ENCODE results near the gene ASB10. TPM values are rescaled to one million over a fixed set of nuclear protein-coding genes. Genes with fewer than 3 reads are reported as not detected.

ASB10 gene
- polyA plus RNA-seq, 3 donors: not detected

DNA sequence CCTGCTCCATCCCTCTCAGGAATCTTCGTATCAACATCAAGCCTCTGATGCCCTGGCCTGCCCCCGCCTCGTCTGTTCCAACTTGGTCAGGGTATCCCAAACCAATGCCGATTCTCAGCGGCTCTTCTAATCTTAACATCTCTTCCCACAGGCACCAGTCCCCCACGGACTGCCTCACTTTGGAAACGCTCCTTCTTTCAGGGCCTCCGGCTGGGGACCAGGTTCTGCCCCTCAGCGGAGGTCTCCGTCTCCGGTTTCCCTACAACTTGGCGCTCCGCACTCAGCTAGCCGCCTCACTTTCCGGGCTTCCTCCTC is 39.5 kb upstream of the ASB10 start:
- H3K27me3 ChIP-seq (ENCODE audit: control insufficient read depth in 2 of 2, insufficient read depth in 2 of 2, low read length in 2 of 2): no peaks in the 10 kb centered on the region
- no peak for DNase-seq
- H3K27ac ChIP-seq (ENCODE audit: low read depth in 1 of 2, low read length in 2 of 2): peak overlapping the region; percentile 51 to 85
- peaks cover 19% of the 10 kb centered on the region for H3K79me2 ChIP-seq (ENCODE audit: insufficient read depth, low read length)
- no peaks in the 10 kb centered on the region for H3K9me3 Mint-ChIP-seq
- H3K9me3 ChIP-seq (replicated peaks in 1 of 2; ENCODE audit: control insufficient read depth in 1 of 2, insufficient read depth in 1 of 2, low read length in 2 of 2): no peaks in the 10 kb centered on the region
- 4% methylated on average over 14 of the region's 15 CpGs for WGBS (ENCODE audit: insufficient coverage)
- peaks cover 28% of the 10 kb centered on the region for H3K4me1 Mint-ChIP-seq
- peak overlapping the region; percentile 47 to 94 (median 51) for H3K4me3 ChIP-seq (replicated peaks in 1 of 3; ENCODE audit: low read depth in 2 of 3, low read length in 3 of 3)
- H3K4me3 Mint-ChIP-seq: peak overlapping the region; percentile 93 to 96
- peaks cover 34 to 37% of the 10 kb centered on the region in 2 donors for H3K36me3 ChIP-seq (replicated peaks in 1 of 2; ENCODE audit: control insufficient read depth in 1 of 2, insufficient read depth in 2 of 2, low read length in 2 of 2)
- H2AFZ ChIP-seq (ENCODE audit: insufficient read depth, low read depth, low read length, poor library complexity, severe bottlenecking): peak overlapping the region; percentile 100
- H3K27ac Mint-ChIP-seq: peak overlapping the region; percentile 90 to 97 (median 93)
- TF ChIP-seq, protein P1, sequence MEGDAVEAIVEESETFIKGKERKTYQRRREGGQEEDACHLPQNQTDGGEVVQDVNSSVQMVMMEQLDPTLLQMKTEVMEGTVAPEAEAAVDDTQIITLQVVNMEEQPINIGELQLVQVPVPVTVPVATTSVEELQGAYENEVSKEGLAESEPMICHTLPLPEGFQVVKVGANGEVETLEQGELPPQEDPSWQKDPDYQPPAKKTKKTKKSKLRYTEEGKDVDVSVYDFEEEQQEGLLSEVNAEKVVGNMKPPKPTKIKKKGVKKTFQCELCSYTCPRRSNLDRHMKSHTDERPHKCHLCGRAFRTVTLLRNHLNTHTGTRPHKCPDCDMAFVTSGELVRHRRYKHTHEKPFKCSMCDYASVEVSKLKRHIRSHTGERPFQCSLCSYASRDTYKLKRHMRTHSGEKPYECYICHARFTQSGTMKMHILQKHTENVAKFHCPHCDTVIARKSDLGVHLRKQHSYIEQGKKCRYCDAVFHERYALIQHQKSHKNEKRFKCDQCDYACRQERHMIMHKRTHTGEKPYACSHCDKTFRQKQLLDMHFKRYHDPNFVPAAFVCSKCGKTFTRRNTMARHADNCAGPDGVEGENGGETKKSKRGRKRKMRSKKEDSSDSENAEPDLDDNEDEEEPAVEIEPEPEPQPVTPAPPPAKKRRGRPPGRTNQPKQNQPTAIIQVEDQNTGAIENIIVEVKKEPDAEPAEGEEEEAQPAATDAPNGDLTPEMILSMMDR (IDR thresholded peaks at IDR 0.05): no peak
- peaks cover 0 to 3% (median 0%) of the 10 kb centered on the region in 3 donors for H3K27me3 Mint-ChIP-seq (ENCODE audit: low read depth in 3 of 3)
- H4K20me1 ChIP-seq (ENCODE audit: insufficient read depth, low read length): no peaks in the 10 kb centered on the region
- intact Hi-C loops (cut with micrococcal nuclease): loop anchor here (2.0 to 10.0 kb wide), 3 partner anchors 16 to 288 kb away; partner anchors contain the start of gene RHEB (in 1 of the 2)
- H3K9ac ChIP-seq (ENCODE audit: insufficient read depth, low read length, poor library complexity, severe bottlenecking): peak overlapping the region; percentile 71
- peaks cover 34 to 39% of the 10 kb centered on the region in 2 donors for H3K36me3 Mint-ChIP-seq
- H3K4me2 ChIP-seq (replicated peaks; ENCODE audit: extremely low read depth, low read length, poor library complexity, severe bottlenecking): peak overlapping the region; percentile 97
- H3K4me1 ChIP-seq (ENCODE audit: control insufficient read depth in 1 of 2, insufficient read depth in 2 of 2, low read length in 2 of 2): peaks cover 23 to 28% of the 10 kb centered on the region in 2 donors

DNA sequence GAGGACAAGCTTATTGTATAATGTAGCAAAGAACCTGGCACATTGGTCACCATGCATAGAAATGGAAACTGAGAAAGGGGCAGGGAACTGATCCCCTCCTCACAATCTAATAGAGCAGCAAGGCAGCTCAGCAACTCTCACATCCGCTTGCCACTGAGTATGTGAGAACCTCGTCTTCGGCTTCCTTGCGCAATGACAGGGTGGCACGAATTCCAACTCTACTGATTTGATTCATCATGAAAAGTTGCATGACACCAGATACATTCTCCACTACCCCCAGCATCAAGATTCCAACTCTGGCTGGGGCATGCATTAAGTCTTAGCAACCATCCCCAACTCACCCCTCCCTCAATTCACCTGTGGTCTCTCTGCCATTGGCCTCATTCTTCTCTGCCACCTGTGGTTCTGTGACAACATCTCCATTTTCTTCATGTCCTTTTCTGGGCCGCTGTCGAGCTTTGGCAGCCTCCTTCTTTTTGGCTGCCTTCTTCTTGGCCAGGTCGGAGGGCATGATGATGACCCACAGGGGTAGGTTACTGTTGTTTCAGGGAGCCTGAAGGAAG is 39.0 kb upstream of the ASB10 start:
- no peaks in the 10 kb centered on the region for H3K27me3 ChIP-seq (ENCODE audit: control insufficient read depth in 2 of 2, insufficient read depth in 2 of 2, low read length in 2 of 2)
- H3K27ac ChIP-seq (ENCODE audit: low read depth in 1 of 2, low read length in 2 of 2): peak overlapping the region; percentile 51 to 85
- H3K9me3 ChIP-seq (replicated peaks in 1 of 2; ENCODE audit: control insufficient read depth in 1 of 2, insufficient read depth in 1 of 2, low read length in 2 of 2): no peaks in the 10 kb centered on the region
- Mint-ChIP-seq H3K9me3 (no peaks in the 10 kb centered on the region), H3K27ac (peak overlapping the region; percentile 90 to 97 (median 93)), H3K36me3 (peaks cover 36 to 44% of the 10 kb centered on the region in 2 donors), H3K4me1 (peaks cover 27% of the 10 kb centered on the region), H3K27me3 (ENCODE audit: low read depth in 3 of 3) (peaks cover 0 to 3% (median 0%) of the 10 kb centered on the region in 3 donors), H3K4me3 (peak overlapping the region; percentile 93 to 96)
- H2AFZ ChIP-seq (ENCODE audit: insufficient read depth, low read depth, low read length, poor library complexity, severe bottlenecking): peak overlapping the region; percentile 100
- TF ChIP-seq, protein P1 (IDR thresholded peaks at IDR 0.05): no peak
- no peaks in the 10 kb centered on the region for H4K20me1 ChIP-seq (ENCODE audit: insufficient read depth, low read length)
- 18% methylated on average over 5 of the region's 8 CpGs for WGBS (ENCODE audit: insufficient coverage)
- DNase-seq: peak; percentile 58 to 86 (median 73)
- H3K4me1 ChIP-seq (ENCODE audit: control insufficient read depth in 1 of 2, insufficient read depth in 2 of 2, low read length in 2 of 2): peaks cover 23 to 27% of the 10 kb centered on the region in 2 donors
- intact Hi-C loops (cut with micrococcal nuclease): loop anchor here (2.0 to 10.0 kb wide), 3 partner anchors 17 to 289 kb away; partner anchors contain the start of gene RHEB (in 1 of the 2)
- peaks cover 19% of the 10 kb centered on the region for H3K79me2 ChIP-seq (ENCODE audit: insufficient read depth, low read length)
- peak overlapping the region; percentile 71 for H3K9ac ChIP-seq (ENCODE audit: insufficient read depth, low read length, poor library complexity, severe bottlenecking)
- H3K4me2 ChIP-seq (replicated peaks; ENCODE audit: extremely low read depth, low read length, poor library complexity, severe bottlenecking): peak overlapping the region; percentile 97
- H3K36me3 ChIP-seq (replicated peaks in 1 of 2; ENCODE audit: control insufficient read depth in 1 of 2, insufficient read depth in 2 of 2, low read length in 2 of 2): peaks cover 36 to 41% of the 10 kb centered on the region in 2 donors
- peak overlapping the region; percentile 47 to 94 (median 51) for H3K4me3 ChIP-seq (replicated peaks in 1 of 3; ENCODE audit: low read depth in 2 of 3, low read length in 3 of 3)

All from CD14-positive monocyte (primary cell).